MM.1S (cell line): ENCODE results near the gene BYSL.

ENCODE experiments used
- DNase-seq: peaks from one replicate; pipeline ENCODE4 v3.0.0-alpha.2; 2015
- H2AFZ ChIP-seq: fragments of 300-600 bp; sonication (generic); 2 replicates; pipeline ENCODE4 v1.6.0; 2016; ENCODE audit warnings: antibody characterized with exemption, low read length
- H3F3A ChIP-seq: fragments of 300-600 bp; sonication (generic); 2 replicates; pipeline ENCODE4 v1.6.1; 2016; ENCODE audit warnings: mild to moderate bottlenecking, antibody characterized with exemption, low read length, moderate library complexity, mixed read lengths; ENCODE audit not compliant: insufficient read depth
- H3K27ac ChIP-seq: fragments of 300-600 bp; sonication (generic); 2 replicates; pipeline ENCODE4 v1.5.1; 2016; ENCODE audit warnings: mild to moderate bottlenecking, low read length
- H3K27me3 ChIP-seq: fragments of 300-600 bp; sonication (generic); replicated peaks from 2 replicates; pipeline ENCODE4 v1.6.0; 2016; ENCODE audit warnings: low read length; ENCODE audit not compliant: insufficient read depth
- H3K36me3 ChIP-seq: fragments of 300-600 bp; sonication (generic); replicated peaks from 2 replicates; pipeline ENCODE4 v1.6.1; 2016; ENCODE audit warnings: mild to moderate bottlenecking, low read length, mixed read lengths; ENCODE audit not compliant: insufficient read depth
- H3K4me1 ChIP-seq: fragments of 300-600 bp; sonication (generic); 2 replicates; pipeline ENCODE4 v1.6.1; 2016; ENCODE audit warnings: low read length, mixed read lengths
- H3K4me2 ChIP-seq: fragments of 300-600 bp; sonication (generic); 2 replicates; pipeline ENCODE4 v1.6.0; 2016; ENCODE audit warnings: low read depth, low read length
- H3K4me3 ChIP-seq: fragments of 300-600 bp; sonication (generic); 2 replicates; pipeline ENCODE4 v1.5.1; 2016; ENCODE audit warnings: low read length, mixed read lengths
- H3K79me2 ChIP-seq: fragments of 300-600 bp; sonication (generic); 2 replicates; pipeline ENCODE4 v1.6.1; 2016; ENCODE audit warnings: mixed run types, low read length, mixed read lengths
- H3K9ac ChIP-seq: fragments of 300-600 bp; sonication (generic); 2 replicates; pipeline ENCODE4 v1.6.1; 2016; ENCODE audit warnings: low read length, mixed read lengths
- H3K9me2 ChIP-seq: fragments of 300-600 bp; sonication (generic); replicated peaks from 2 replicates; pipeline ENCODE4 v1.6.1; 2016; ENCODE audit warnings: mild to moderate bottlenecking, low read length, mixed read lengths; ENCODE audit not compliant: insufficient read depth
- H3K9me3 ChIP-seq: fragments of 300-600 bp; sonication (generic); replicated peaks from 2 replicates; pipeline ENCODE4 v1.6.1; 2016; ENCODE audit warnings: mild to moderate bottlenecking, low read length, mixed read lengths; ENCODE audit not compliant: insufficient read depth
- H4K20me1 ChIP-seq: fragments of 300-600 bp; sonication (generic); 2 replicates; pipeline ENCODE4 v1.6.1; 2016; ENCODE audit warnings: mild to moderate bottlenecking, low read length, moderate library complexity, mixed read lengths; ENCODE audit not compliant: insufficient read depth
- EZH2 ChIP-seq: fragments of 300-600 bp; sonication (generic); optimal IDR thresholded peaks from 2 replicates; pipeline ENCODE3; 2017; ENCODE audit warnings: low read depth, mild to moderate bottlenecking, antibody characterized with exemption, low read length, mixed read lengths
- EZH2phosphoT487 ChIP-seq: fragments of 300-600 bp; sonication (generic); IDR thresholded peaks from 2 replicates; pipeline ENCODE4 v1.6.1; 2018; ENCODE audit warnings: antibody characterized with exemption, low read length
- TF ChIP-seq, protein P1 (sequence below): fragments of 300-600 bp; sonication (generic); IDR thresholded peaks from 2 replicates; pipeline ENCODE4 v1.5.1; 2016; ENCODE audit warnings: antibody characterized with exemption, low read length, mixed read lengths

The BYSL gene

DNA sequence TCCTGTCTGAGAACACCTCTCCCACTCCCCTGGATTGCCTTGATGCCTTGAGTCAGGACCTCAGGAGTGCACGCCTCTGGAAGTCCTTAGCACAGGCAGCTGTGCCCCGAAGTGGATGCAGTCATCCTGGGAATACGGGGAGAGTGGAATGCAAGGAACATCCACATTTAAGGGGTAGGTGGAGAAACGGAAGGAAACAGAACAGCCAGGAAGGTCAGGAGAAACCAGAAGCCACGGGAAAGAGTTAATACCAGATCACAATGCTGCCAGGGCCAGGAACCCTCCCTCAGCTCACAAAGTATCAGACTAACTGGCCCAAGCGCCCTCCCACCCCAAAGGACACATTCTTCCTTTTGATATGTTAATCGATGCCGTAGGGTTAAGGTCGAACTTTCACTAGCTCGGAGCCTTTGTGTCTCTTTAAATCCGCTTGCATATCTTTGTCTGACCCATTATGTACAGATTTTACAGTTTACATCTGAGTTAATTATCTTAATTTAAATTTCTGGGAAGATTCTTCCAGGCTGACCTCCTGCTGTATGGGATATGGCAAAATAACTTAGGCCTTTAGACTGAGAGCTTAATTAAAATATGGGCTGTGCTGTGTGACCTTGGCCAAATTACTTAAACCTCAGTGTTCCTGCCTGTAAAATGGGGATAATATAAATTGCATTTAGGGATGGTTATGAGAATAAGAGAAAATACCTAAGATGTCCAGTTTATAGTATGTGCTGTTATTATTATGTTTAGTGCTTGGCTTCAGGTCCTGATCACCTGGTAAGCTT lies 44.3 kb downstream of the BYSL start:
- no peak overlapping the region for H3K4me3 ChIP-seq
- H3K4me1 ChIP-seq, result no peaks in the 10 kb centered on the region
- no peaks in the 10 kb centered on the region for H3K9me2 ChIP-seq
- H4K20me1 ChIP-seq, result no peaks in the 10 kb centered on the region
- DNase-seq, result no peak
- no peak overlapping the region for H3K9ac ChIP-seq
- no peak overlapping the region for H2AFZ ChIP-seq
- H3K27me3 ChIP-seq, result no peaks in the 10 kb centered on the region
- TF ChIP-seq EZH2phosphoT487 (no peak), EZH2 (no peak)
- TF ChIP-seq, protein P1, sequence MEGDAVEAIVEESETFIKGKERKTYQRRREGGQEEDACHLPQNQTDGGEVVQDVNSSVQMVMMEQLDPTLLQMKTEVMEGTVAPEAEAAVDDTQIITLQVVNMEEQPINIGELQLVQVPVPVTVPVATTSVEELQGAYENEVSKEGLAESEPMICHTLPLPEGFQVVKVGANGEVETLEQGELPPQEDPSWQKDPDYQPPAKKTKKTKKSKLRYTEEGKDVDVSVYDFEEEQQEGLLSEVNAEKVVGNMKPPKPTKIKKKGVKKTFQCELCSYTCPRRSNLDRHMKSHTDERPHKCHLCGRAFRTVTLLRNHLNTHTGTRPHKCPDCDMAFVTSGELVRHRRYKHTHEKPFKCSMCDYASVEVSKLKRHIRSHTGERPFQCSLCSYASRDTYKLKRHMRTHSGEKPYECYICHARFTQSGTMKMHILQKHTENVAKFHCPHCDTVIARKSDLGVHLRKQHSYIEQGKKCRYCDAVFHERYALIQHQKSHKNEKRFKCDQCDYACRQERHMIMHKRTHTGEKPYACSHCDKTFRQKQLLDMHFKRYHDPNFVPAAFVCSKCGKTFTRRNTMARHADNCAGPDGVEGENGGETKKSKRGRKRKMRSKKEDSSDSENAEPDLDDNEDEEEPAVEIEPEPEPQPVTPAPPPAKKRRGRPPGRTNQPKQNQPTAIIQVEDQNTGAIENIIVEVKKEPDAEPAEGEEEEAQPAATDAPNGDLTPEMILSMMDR, result no peak
- no peaks in the 10 kb centered on the region for H3K9me3 ChIP-seq
- no peak overlapping the region for H3K27ac ChIP-seq
- H3F3A ChIP-seq, result no peaks in the 10 kb centered on the region
- no peaks in the 10 kb centered on the region for H3K79me2 ChIP-seq
- H3K36me3 ChIP-seq, result no peaks in the 10 kb centered on the region
- H3K4me2 ChIP-seq, result no peak overlapping the region

DNA sequence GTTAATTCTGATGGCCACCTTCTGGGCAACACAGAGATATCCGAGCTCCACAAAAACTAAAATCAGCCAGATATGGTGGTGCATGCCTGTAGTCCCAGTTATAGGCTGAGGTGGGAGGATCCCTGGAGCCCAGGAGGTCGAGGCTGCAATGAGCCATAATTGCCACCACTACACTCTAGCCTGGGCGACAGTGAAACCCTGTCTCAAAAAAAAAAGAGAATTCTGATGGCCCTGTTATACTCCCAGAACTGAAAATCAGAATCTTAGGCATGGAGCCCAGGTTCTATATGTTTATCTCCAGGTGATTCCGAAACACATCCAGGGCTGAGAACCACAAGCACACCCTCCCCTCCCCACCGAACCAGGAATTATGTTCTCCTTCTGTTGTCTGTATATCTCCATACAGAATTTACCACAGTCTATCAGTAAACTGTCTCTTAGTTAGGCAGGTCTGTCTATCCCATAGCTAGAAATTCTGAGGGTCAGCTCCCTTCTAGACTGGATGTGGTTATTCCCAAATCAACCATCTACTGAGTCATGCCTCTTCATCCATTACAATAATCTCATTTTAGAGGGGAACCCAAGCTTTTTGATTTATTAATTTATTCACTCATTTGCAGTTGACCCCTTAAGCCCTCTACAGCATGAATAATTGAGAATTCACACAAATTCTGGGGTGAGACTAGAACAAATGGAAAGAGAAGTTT lies 45.1 kb downstream of the BYSL start:
- no peaks in the 10 kb centered on the region for H3K9me2 ChIP-seq
- H3F3A ChIP-seq, result no peaks in the 10 kb centered on the region
- no peak overlapping the region for H3K4me3 ChIP-seq
- no peaks in the 10 kb centered on the region for H3K36me3 ChIP-seq
- TF ChIP-seq EZH2phosphoT487 (no peak), EZH2 (no peak)
- TF ChIP-seq, protein P1, result no peak
- H2AFZ ChIP-seq, result no peak overlapping the region
- no peaks in the 10 kb centered on the region for H3K4me1 ChIP-seq
- no peaks in the 10 kb centered on the region for H3K79me2 ChIP-seq
- H3K4me2 ChIP-seq, result no peak overlapping the region
- no peaks in the 10 kb centered on the region for H4K20me1 ChIP-seq
- DNase-seq, result no peak
- H3K27ac ChIP-seq, result no peak overlapping the region
- no peaks in the 10 kb centered on the region for H3K9me3 ChIP-seq
- no peaks in the 10 kb centered on the region for H3K27me3 ChIP-seq
- H3K9ac ChIP-seq, result no peak overlapping the region

DNA sequence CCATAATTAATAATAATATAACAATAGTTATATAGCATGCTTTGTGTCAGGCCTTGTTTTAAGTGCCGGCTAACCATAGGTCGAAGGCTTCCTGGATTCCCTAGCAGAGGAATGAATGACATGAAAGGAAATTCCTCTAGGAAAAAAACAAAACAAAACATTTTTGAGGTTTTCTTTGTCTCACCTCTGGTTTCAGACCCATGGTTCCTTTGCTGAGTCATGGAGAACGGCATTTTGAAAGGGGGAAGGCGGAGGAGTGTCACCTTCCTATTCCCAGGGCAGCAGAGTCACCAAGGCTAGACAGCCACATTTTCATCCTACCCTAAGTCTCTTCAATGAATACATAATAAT lies 45.6 kb downstream of the BYSL start:
- Histone ChIP-seq H2AFZ (no peak overlapping the region), H3K79me2 (no peaks in the 10 kb centered on the region), H3K27ac (no peak overlapping the region), H4K20me1 (no peaks in the 10 kb centered on the region), H3K4me3 (no peak overlapping the region), H3K27me3 (no peaks in the 10 kb centered on the region), H3K4me2 (no peak overlapping the region), H3F3A (no peaks in the 10 kb centered on the region), H3K9me3 (no peaks in the 10 kb centered on the region), H3K9ac (no peak overlapping the region), H3K9me2 (no peaks in the 10 kb centered on the region), H3K36me3 (no peaks in the 10 kb centered on the region), H3K4me1 (no peaks in the 10 kb centered on the region)
- TF ChIP-seq EZH2, result no peak
- DNase-seq, result no peak
